GM12872 (cell line): ENCODE measurements around the gene ZNF330.

ENCODE experiments used
- TF ChIP-seq, protein P1 (sequence below): IDR thresholded peaks from 3 replicates; pipeline ENCODE4 v1.5.1; 2011; ENCODE audit warnings: low read depth, mild to moderate bottlenecking, low read length, moderate library complexity; ENCODE audit not compliant: insufficient read depth

ZNF330 gene

DNA sequence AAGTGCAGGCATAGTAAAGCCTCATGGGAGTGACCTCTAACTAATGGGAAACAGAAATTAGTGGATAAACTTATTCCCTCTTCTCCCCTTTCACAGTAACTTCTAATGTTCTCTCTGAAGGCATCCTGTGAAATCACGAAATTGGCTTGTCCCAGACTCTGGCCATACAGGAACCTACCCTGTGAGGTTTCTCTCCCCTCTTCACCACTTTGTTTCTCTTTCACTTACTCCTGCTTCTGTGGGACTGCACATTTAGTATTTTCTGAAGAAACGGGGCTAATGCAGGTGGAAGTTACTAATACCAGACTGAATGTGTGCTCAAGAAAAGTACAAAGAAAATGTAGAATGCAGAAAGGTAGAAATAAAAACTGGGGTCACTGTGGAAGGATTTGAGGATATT, 20.0 kb downstream of the ZNF330 start:
- TF ChIP-seq, protein P1, sequence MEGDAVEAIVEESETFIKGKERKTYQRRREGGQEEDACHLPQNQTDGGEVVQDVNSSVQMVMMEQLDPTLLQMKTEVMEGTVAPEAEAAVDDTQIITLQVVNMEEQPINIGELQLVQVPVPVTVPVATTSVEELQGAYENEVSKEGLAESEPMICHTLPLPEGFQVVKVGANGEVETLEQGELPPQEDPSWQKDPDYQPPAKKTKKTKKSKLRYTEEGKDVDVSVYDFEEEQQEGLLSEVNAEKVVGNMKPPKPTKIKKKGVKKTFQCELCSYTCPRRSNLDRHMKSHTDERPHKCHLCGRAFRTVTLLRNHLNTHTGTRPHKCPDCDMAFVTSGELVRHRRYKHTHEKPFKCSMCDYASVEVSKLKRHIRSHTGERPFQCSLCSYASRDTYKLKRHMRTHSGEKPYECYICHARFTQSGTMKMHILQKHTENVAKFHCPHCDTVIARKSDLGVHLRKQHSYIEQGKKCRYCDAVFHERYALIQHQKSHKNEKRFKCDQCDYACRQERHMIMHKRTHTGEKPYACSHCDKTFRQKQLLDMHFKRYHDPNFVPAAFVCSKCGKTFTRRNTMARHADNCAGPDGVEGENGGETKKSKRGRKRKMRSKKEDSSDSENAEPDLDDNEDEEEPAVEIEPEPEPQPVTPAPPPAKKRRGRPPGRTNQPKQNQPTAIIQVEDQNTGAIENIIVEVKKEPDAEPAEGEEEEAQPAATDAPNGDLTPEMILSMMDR: no peak

- TF ChIP-seq, protein P1: no peak
Observed at GRCh38 chr4:141241986-141242385, 21.3 kb downstream of the ZNF330 start.

- TF ChIP-seq, protein P1: no peak
Observed at GRCh38 chr4:141244419-141244818, 23.7 kb downstream of the ZNF330 start.

DNA sequence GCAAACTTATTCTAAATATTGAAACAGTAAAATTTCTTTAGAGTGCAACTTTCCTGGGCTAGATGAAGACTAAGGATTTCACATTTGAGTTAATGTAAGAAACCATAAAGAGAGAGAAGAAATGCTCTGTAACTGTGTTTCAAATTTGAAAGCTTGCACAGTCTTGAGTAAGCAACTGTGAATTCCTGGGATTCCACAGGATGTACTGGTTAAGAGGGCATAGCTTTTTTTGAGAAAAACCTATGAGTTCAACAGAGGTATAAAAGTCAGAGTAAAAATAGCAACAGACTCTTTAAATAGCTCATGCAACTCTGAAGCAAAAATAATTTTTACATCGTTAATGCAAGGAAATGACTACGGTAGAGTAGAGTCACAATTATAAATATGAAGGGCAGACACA, 25.5 kb downstream of the ZNF330 start:
- TF ChIP-seq, protein P1: no peak

GRCh38 chr4:141246683-141247429, 26.2 kb downstream of the ZNF330 start:
- TF ChIP-seq, protein P1: no peak

DNA sequence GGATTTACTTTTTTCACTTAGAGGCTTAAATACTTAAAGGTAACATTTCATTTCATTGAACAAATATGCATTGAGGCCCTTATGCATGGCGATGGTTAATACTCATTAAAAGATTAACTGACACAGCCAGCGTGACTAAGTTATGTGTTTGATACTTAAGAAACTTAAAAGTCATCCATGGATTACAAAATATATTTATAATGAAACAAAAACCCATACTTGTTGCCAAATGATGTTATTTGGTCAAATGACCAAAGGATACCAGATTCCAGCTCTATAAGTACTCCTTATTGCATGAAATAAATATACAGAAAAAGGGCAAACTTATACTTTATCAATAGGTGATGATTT, 26.7 kb downstream of the ZNF330 start:
- TF ChIP-seq, protein P1: no peak

GRCh38 chr4:141248029-141248428, 27.3 kb downstream of the ZNF330 start:
- TF ChIP-seq, protein P1: no peak
